ENCODE measurements around the gene TLR10.

TLR10 gene

GRCh38 chr4:38805530-38806145 lies 22.8 kb upstream of the TLR10 start:
- no peak overlapping the region for H4K8ac ChIP-seq (ENCODE audit: low read depth, low read length)
- no CpG with 5 or more reads among the region's 5 CpGs for WGBS (ENCODE audit: extremely low coverage, insufficient coverage, low lambda C conversion rate)
- no peak for DNase-seq
- H3K36me3 ChIP-seq (ENCODE audit: control insufficient read depth, insufficient read depth, low read length), result no peaks in the 10 kb centered on the region
- no peak overlapping the region for H3K9ac ChIP-seq (ENCODE audit: low read length)
- H3K79me2 ChIP-seq (ENCODE audit: control insufficient read depth, insufficient read depth, low read length), result no peaks in the 10 kb centered on the region
- H3K4ac ChIP-seq (ENCODE audit: low read depth, low read length), result no peak overlapping the region
- H3K23ac ChIP-seq (ENCODE audit: low read length), result no peak overlapping the region
- no peaks in the 10 kb centered on the region for H3K79me1 ChIP-seq (ENCODE audit: low read length)
- H3K4me3 ChIP-seq (ENCODE audit: low read length), result no peak overlapping the region
- no peak overlapping the region for H4K5ac ChIP-seq (ENCODE audit: low read length)
- no peak overlapping the region for H2AK5ac ChIP-seq (ENCODE audit: low read length)
- H3K4me2 ChIP-seq (ENCODE audit: low read length), result no peak overlapping the region
- H3K18ac ChIP-seq (ENCODE audit: low read length), result no peak overlapping the region
- H3K4me1 ChIP-seq (ENCODE audit: control insufficient read depth, low read depth, low read length), result no peaks in the 10 kb centered on the region
- no peak overlapping the region for H2BK120ac ChIP-seq (ENCODE audit: low read depth, low read length)
- H2BK15ac ChIP-seq (replicated peaks; ENCODE audit: low read depth), result no peak overlapping the region
- H3K27ac ChIP-seq (ENCODE audit: low read depth, low read length), result no peak overlapping the region
- H3K27me3 ChIP-seq (ENCODE audit: insufficient read depth, low read length, poor library complexity), result no peaks in the 10 kb centered on the region
- no peak overlapping the region for H3K56ac ChIP-seq (ENCODE audit: low read length)
- no peak overlapping the region for H2BK5ac ChIP-seq (ENCODE audit: low read length)

- Histone ChIP-seq H3K4me1 (ENCODE audit: control insufficient read depth, low read depth, low read length) (no peaks in the 10 kb centered on the region), H3K27me3 (ENCODE audit: insufficient read depth, low read length, poor library complexity) (no peaks in the 10 kb centered on the region), H3K4me2 (ENCODE audit: low read length) (no peak within 1 kb of the TSS), H3K9ac (ENCODE audit: low read length) (no peak within 1 kb of the TSS), H4K8ac (ENCODE audit: low read depth, low read length) (no peak within 1 kb of the TSS), H3K79me2 (ENCODE audit: control insufficient read depth, insufficient read depth, low read length) (no peaks in the 10 kb centered on the region), H2BK15ac (replicated peaks; ENCODE audit: low read depth) (no peak within 1 kb of the TSS), H3K27ac (ENCODE audit: low read depth, low read length) (no peak within 1 kb of the TSS), H2BK120ac (ENCODE audit: low read depth, low read length) (no peak within 1 kb of the TSS), H3K4ac (ENCODE audit: low read depth, low read length) (no peak within 1 kb of the TSS), H3K4me3 (ENCODE audit: low read length) (no peak within 1 kb of the TSS), H3K56ac (ENCODE audit: low read length) (no peak within 1 kb of the TSS), H3K18ac (ENCODE audit: low read length) (no peak within 1 kb of the TSS), H2BK5ac (ENCODE audit: low read length) (no peak within 1 kb of the TSS), H2AK5ac (ENCODE audit: low read length) (no peak within 1 kb of the TSS), H3K23ac (ENCODE audit: low read length) (no peak within 1 kb of the TSS), H3K36me3 (ENCODE audit: control insufficient read depth, insufficient read depth, low read length) (no peaks in the 10 kb centered on the region), H3K79me1 (ENCODE audit: low read length) (no peaks in the 10 kb centered on the region), H4K5ac (ENCODE audit: low read length) (no peak within 1 kb of the TSS)
- peak; percentile 11 for DNase-seq
- WGBS (ENCODE audit: extremely low coverage, insufficient coverage, low lambda C conversion rate), result no CpG with 5 or more reads among the region's 7 CpGs
These were observed 22.0 kb upstream of the TLR10 start, which contains the start of gene TLR1 for GRCh38 chr4:38804654-38805295. TSS of gene TLR1 (minus strand) at chr4:38804791. CDS start at chr4:38798831, 5,960 bp downstream.

- Histone ChIP-seq H3K79me1 (ENCODE audit: low read length) (no peaks in the 10 kb centered on the region), H3K23ac (ENCODE audit: low read length) (no peak overlapping the region), H3K4ac (ENCODE audit: low read depth, low read length) (no peak overlapping the region), H3K4me1 (ENCODE audit: control insufficient read depth, low read depth, low read length) (no peaks in the 10 kb centered on the region), H2AK5ac (ENCODE audit: low read length) (no peak overlapping the region), H2BK5ac (ENCODE audit: low read length) (no peak overlapping the region), H2BK15ac (replicated peaks; ENCODE audit: low read depth) (no peak overlapping the region), H3K27ac (ENCODE audit: low read depth, low read length) (no peak overlapping the region), H2BK120ac (ENCODE audit: low read depth, low read length) (no peak overlapping the region), H4K5ac (ENCODE audit: low read length) (no peak overlapping the region), H3K79me2 (ENCODE audit: control insufficient read depth, insufficient read depth, low read length) (no peaks in the 10 kb centered on the region), H3K27me3 (ENCODE audit: insufficient read depth, low read length, poor library complexity) (no peaks in the 10 kb centered on the region), H3K18ac (ENCODE audit: low read length) (no peak overlapping the region), H3K36me3 (ENCODE audit: control insufficient read depth, insufficient read depth, low read length) (no peaks in the 10 kb centered on the region), H3K4me2 (ENCODE audit: low read length) (no peak overlapping the region), H3K9ac (ENCODE audit: low read length) (no peak overlapping the region), H3K4me3 (ENCODE audit: low read length) (no peak overlapping the region), H3K56ac (ENCODE audit: low read length) (no peak overlapping the region), H4K8ac (ENCODE audit: low read depth, low read length) (no peak overlapping the region)
- no CpG with 5 or more reads among the region's 6 CpGs for WGBS (ENCODE audit: extremely low coverage, insufficient coverage, low lambda C conversion rate)
- no peak for DNase-seq
These were observed 21.3 kb upstream of the TLR10 start for GRCh38 chr4:38803833-38804653.

GRCh38 chr4:38802561-38803355 lies 20.0 kb upstream of the TLR10 start:
- Histone ChIP-seq H3K27me3 (ENCODE audit: insufficient read depth, low read length, poor library complexity) (no peaks in the 10 kb centered on the region), H3K36me3 (ENCODE audit: control insufficient read depth, insufficient read depth, low read length) (no peaks in the 10 kb centered on the region), H3K27ac (ENCODE audit: low read depth, low read length) (no peak overlapping the region), H3K4ac (ENCODE audit: low read depth, low read length) (no peak overlapping the region), H4K8ac (ENCODE audit: low read depth, low read length) (no peak overlapping the region), H3K56ac (ENCODE audit: low read length) (no peak overlapping the region), H3K4me2 (ENCODE audit: low read length) (no peak overlapping the region), H3K23ac (ENCODE audit: low read length) (no peak overlapping the region), H3K18ac (ENCODE audit: low read length) (no peak overlapping the region), H3K79me1 (ENCODE audit: low read length) (no peaks in the 10 kb centered on the region), H2BK120ac (ENCODE audit: low read depth, low read length) (no peak overlapping the region), H3K4me1 (ENCODE audit: control insufficient read depth, low read depth, low read length) (no peaks in the 10 kb centered on the region), H3K9ac (ENCODE audit: low read length) (no peak overlapping the region), H2BK15ac (replicated peaks; ENCODE audit: low read depth) (no peak overlapping the region), H3K79me2 (ENCODE audit: control insufficient read depth, insufficient read depth, low read length) (no peaks in the 10 kb centered on the region), H3K4me3 (ENCODE audit: low read length) (no peak overlapping the region), H4K5ac (ENCODE audit: low read length) (no peak overlapping the region), H2BK5ac (ENCODE audit: low read length) (no peak overlapping the region), H2AK5ac (ENCODE audit: low read length) (no peak overlapping the region)
- WGBS (ENCODE audit: extremely low coverage, insufficient coverage, low lambda C conversion rate), result no CpG with 5 or more reads among the region's 15 CpGs
- DNase-seq, result peak; percentile 33

- no CpG with 5 or more reads among the region's 3 CpGs for WGBS (ENCODE audit: extremely low coverage, insufficient coverage, low lambda C conversion rate)
- Histone ChIP-seq H3K18ac (ENCODE audit: low read length) (no peak overlapping the region), H3K4me3 (ENCODE audit: low read length) (no peak overlapping the region), H4K8ac (ENCODE audit: low read depth, low read length) (no peak overlapping the region), H3K36me3 (ENCODE audit: control insufficient read depth, insufficient read depth, low read length) (no peaks in the 10 kb centered on the region), H3K4me1 (ENCODE audit: control insufficient read depth, low read depth, low read length) (no peaks in the 10 kb centered on the region), H3K9ac (ENCODE audit: low read length) (no peak overlapping the region), H2BK5ac (ENCODE audit: low read length) (no peak overlapping the region), H2BK120ac (ENCODE audit: low read depth, low read length) (no peak overlapping the region), H2BK15ac (replicated peaks; ENCODE audit: low read depth) (no peak overlapping the region), H3K79me1 (ENCODE audit: low read length) (no peaks in the 10 kb centered on the region), H3K4ac (ENCODE audit: low read depth, low read length) (no peak overlapping the region), H3K79me2 (ENCODE audit: control insufficient read depth, insufficient read depth, low read length) (no peaks in the 10 kb centered on the region), H3K56ac (ENCODE audit: low read length) (no peak overlapping the region), H2AK5ac (ENCODE audit: low read length) (no peak overlapping the region), H4K5ac (ENCODE audit: low read length) (no peak overlapping the region), H3K27ac (ENCODE audit: low read depth, low read length) (no peak overlapping the region), H3K27me3 (ENCODE audit: insufficient read depth, low read length, poor library complexity) (no peaks in the 10 kb centered on the region), H3K23ac (ENCODE audit: low read length) (no peak overlapping the region), H3K4me2 (ENCODE audit: low read length) (no peak overlapping the region)
- DNase-seq, result no peak
These were observed 18.2 kb upstream of the TLR10 start for GRCh38 chr4:38800961-38801450.

Measured in mesendoderm (in vitro differentiated cells).